ENCODE measurements around the gene YTHDF1. TPM values are rescaled to one million over a fixed set of nuclear protein-coding genes. Genes with fewer than 3 reads are reported as not detected.

YTHDF1 gene
- total and polyA plus RNA-seq, 2 of the 4 experiments (the other 2 are of a cell fraction) = 10.9 to 22.6 TPM

DNA sequence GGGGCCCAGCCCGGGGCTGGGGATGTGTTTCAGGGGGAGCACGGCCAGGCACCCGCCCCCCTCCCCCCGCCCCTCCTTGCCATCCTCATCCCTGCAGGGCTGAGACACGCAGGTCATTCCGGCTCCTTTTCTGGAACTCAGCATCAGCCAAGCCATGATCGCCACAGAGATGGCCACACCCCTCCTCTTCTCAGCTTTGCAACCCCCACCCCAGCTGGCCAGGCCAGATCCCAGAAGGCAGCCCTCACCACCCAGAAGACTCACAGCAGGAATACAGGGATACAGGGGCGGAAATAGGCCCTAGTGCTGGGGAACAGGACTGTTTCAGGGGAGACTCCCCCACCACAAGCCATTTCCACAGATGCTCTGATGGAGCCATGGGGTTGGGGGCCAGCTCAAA is 33.5 kb downstream of the YTHDF1 start:
- Histone ChIP-seq H2BK120ac (ENCODE audit: low read depth, low read length) (no peak overlapping the region), H3K27ac (ENCODE audit: insufficient read depth, low read length) (no peak overlapping the region), H3K79me1 (ENCODE audit: low read depth in 1 of 2, low read length in 2 of 2) (no peaks in the 10 kb centered on the region), H3K27me3 (ENCODE audit: control insufficient read depth, insufficient read depth, low read length) (peaks cover 48% of the 10 kb centered on the region), H4K8ac (ENCODE audit: low read depth in 2 of 2, low read length in 2 of 2) (no peak overlapping the region), H3K4ac (ENCODE audit: low read depth, low read length) (no peak overlapping the region), H3K9me3 (ENCODE audit: control insufficient read depth, insufficient read depth, low read length) (no peaks in the 10 kb centered on the region), H2BK20ac (ENCODE audit: low read depth, low read length) (no peak overlapping the region), H3K56ac (ENCODE audit: extremely low read depth, insufficient read depth, low read length) (no peak overlapping the region), H2AFZ (replicated peaks; ENCODE audit: low read length, poor library complexity) (no peak overlapping the region), H2BK5ac (ENCODE audit: low read depth, low read length, poor library complexity, severe bottlenecking) (no peak overlapping the region), H2AK9ac (replicated peaks; ENCODE audit: low read depth, low read length, poor library complexity) (no peak overlapping the region), H3K4me2 (ENCODE audit: low read depth, low read length) (no peak overlapping the region), H2AK5ac (ENCODE audit: low read depth, low read length) (no peak overlapping the region), H3K36me3 (ENCODE audit: control insufficient read depth, insufficient read depth, low read length) (no peaks in the 10 kb centered on the region), H3K9me1 (ENCODE audit: insufficient read depth, low read length) (peaks cover 7% of the 10 kb centered on the region), H2BK15ac (ENCODE audit: low read depth, low read length) (no peak overlapping the region), H3K4me1 (ENCODE audit: control insufficient read depth, insufficient read depth, low read length) (no peaks in the 10 kb centered on the region), H3K23ac (ENCODE audit: low read depth, low read length) (no peak overlapping the region), H4K5ac (ENCODE audit: low read depth, low read length) (no peak overlapping the region), H3K14ac (replicated peaks; ENCODE audit: low read depth, low read length) (no peak overlapping the region), H3K9ac (ENCODE audit: low read depth, low read length) (no peak overlapping the region), H3K4me3 (ENCODE audit: insufficient read depth, low read depth, low read length) (no peak overlapping the region), H4K91ac (ENCODE audit: insufficient read depth, low read depth, low read length) (no peak overlapping the region), H4K20me1 (ENCODE audit: insufficient read depth, low read length) (peaks cover 11% of the 10 kb centered on the region), H3K18ac (ENCODE audit: low read depth, low read length) (no peak overlapping the region)
- BruUV-seq (replicated peaks) = no TSS peak
- ATAC-seq (ENCODE audit: low read depth) = no peak
- POLR2A ChIA-PET (ENCODE audit: unreplicated experiment) = no interaction called here
- intact Hi-C loops (cut with micrococcal nuclease) (loop anchor here (10.0 kb wide), 1 partner anchor 128 kb away; no protein-coding TSS in a partner anchor), in situ Hi-C loops (cut with MboI; ENCODE audit: low sequenced_read_pairs) (no loop called here), dilution Hi-C loops (cut with HindIII; ENCODE audit: low sequenced_read_pairs, unreplicated experiment) (no loop called here)
- WGBS, 2 experiments (ENCODE audit: extremely low coverage in 2 of 2, insufficient read length in 1 of 2) = no CpG with 5 or more reads among the region's 8 CpGs
- no peak for TF ChIP-seq RCOR1 (IDR thresholded peaks at IDR 0.05; ENCODE audit: insufficient replicate concordance, low read length)
- TF ChIP-seq RAD21 (IDR thresholded peaks at IDR 0.05; ENCODE audit: low read length) = no peak
- TF ChIP-seq MAZ (IDR thresholded peaks at IDR 0.05; ENCODE audit: borderline replicate concordance, low read depth, low read length) = no peak
- TF ChIP-seq CHD1 (IDR thresholded peaks at IDR 0.05; ENCODE audit: low read depth, low read length) = no peak
- TF ChIP-seq, protein P1, sequence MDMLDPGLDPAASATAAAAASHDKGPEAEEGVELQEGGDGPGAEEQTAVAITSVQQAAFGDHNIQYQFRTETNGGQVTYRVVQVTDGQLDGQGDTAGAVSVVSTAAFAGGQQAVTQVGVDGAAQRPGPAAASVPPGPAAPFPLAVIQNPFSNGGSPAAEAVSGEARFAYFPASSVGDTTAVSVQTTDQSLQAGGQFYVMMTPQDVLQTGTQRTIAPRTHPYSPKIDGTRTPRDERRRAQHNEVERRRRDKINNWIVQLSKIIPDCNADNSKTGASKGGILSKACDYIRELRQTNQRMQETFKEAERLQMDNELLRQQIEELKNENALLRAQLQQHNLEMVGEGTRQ (IDR thresholded peaks at IDR 0.05; ENCODE audit: low read depth, low read length) = no peak
- TF ChIP-seq FOS (IDR thresholded peaks at IDR 0.05; ENCODE audit: low read depth, low read length) = no peak
- TF ChIP-seq BHLHE40 (IDR thresholded peaks at IDR 0.05; ENCODE audit: low read depth, low read length) = no peak
- TF ChIP-seq, protein P2, sequence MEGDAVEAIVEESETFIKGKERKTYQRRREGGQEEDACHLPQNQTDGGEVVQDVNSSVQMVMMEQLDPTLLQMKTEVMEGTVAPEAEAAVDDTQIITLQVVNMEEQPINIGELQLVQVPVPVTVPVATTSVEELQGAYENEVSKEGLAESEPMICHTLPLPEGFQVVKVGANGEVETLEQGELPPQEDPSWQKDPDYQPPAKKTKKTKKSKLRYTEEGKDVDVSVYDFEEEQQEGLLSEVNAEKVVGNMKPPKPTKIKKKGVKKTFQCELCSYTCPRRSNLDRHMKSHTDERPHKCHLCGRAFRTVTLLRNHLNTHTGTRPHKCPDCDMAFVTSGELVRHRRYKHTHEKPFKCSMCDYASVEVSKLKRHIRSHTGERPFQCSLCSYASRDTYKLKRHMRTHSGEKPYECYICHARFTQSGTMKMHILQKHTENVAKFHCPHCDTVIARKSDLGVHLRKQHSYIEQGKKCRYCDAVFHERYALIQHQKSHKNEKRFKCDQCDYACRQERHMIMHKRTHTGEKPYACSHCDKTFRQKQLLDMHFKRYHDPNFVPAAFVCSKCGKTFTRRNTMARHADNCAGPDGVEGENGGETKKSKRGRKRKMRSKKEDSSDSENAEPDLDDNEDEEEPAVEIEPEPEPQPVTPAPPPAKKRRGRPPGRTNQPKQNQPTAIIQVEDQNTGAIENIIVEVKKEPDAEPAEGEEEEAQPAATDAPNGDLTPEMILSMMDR (conservative IDR thresholded peaks at IDR 0.05; ENCODE audit: low read depth, low read length) = no peak
- no peak for TF ChIP-seq NFE2L2 (IDR thresholded peaks at IDR 0.05; ENCODE audit: low read depth, low read length)
- TF ChIP-seq RFX5 (IDR thresholded peaks at IDR 0.05; ENCODE audit: low read depth, low read length) = no peak
- TF ChIP-seq, protein P3, sequence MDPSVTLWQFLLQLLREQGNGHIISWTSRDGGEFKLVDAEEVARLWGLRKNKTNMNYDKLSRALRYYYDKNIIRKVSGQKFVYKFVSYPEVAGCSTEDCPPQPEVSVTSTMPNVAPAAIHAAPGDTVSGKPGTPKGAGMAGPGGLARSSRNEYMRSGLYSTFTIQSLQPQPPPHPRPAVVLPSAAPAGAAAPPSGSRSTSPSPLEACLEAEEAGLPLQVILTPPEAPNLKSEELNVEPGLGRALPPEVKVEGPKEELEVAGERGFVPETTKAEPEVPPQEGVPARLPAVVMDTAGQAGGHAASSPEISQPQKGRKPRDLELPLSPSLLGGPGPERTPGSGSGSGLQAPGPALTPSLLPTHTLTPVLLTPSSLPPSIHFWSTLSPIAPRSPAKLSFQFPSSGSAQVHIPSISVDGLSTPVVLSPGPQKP (IDR thresholded peaks at IDR 0.05; ENCODE audit: borderline replicate concordance, low read depth, low read length) = no peak
- no peak for TF ChIP-seq MAFK (IDR thresholded peaks at IDR 0.05; ENCODE audit: low read depth, low read length)
- TF ChIP-seq SMC3 (IDR thresholded peaks at IDR 0.05; ENCODE audit: low read depth, low read length) = no peak
- TF ChIP-seq CEBPB (IDR thresholded peaks at IDR 0.05; ENCODE audit: low read depth, low read length) = no peak
- TF ChIP-seq MXI1 (IDR thresholded peaks at IDR 0.05; ENCODE audit: borderline replicate concordance, low read depth, low read length) = no peak
- TF ChIP-seq POLR2A (IDR thresholded peaks at IDR 0.05; ENCODE audit: low read depth, low read length) = no peak
- CTCF ChIA-PET = no interaction called here
- no peak for DNase-seq
